Left forelimb (tissue), 1 donor: ENCODE measurements around the gene INSR.
"Not testable (repeated sequence)": the region's sequence is repeated elsewhere in the genome, so short reads cannot be mapped to it uniquely, and the experiment has no call there.

ENCODE experiments used
- DNase-seq: peaks from one replicate; pipeline ENCODE4 v3.0.0-alpha.2; 2018; ENCODE audit warnings: low spot score

Gene INSR

DNA sequence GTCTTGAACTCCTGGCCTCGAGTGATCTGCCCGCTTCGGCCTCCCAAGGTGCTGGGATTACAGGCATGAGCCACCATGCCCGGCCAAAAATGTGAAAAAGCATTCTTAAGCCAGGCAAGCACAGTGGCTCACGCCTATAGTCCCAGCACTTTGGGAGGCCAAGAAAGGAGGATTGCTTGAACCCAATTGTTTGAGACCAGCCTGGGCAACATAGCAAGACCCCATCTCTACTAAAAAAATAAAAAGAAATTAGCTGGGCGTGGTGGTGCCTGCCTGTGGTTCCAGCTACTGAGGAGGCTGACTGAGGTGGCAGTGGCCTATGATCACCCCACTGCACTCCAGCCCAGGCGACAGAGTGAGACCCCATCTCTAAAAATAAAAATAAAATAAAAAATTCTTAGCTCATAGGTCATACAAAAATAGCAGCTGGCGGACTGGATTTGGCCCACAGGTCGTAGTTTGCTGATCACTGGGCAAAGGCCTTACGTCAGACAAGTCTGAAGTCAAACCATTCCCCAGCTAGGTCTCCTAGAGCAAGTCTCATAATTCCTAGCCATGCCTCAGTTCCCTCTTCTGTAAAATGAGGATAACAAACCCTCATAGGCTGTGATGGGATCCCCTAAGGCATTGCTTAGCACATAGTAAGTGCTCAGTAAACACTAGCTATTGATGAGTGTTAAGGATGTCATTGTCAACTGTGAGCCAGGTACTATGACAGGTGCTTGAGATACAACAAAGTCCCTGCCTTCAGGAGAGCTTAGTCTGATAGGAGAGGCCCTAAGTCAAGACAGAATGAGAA, 36.0 kb downstream of the INSR start:
- no peak for DNase-seq

DNA sequence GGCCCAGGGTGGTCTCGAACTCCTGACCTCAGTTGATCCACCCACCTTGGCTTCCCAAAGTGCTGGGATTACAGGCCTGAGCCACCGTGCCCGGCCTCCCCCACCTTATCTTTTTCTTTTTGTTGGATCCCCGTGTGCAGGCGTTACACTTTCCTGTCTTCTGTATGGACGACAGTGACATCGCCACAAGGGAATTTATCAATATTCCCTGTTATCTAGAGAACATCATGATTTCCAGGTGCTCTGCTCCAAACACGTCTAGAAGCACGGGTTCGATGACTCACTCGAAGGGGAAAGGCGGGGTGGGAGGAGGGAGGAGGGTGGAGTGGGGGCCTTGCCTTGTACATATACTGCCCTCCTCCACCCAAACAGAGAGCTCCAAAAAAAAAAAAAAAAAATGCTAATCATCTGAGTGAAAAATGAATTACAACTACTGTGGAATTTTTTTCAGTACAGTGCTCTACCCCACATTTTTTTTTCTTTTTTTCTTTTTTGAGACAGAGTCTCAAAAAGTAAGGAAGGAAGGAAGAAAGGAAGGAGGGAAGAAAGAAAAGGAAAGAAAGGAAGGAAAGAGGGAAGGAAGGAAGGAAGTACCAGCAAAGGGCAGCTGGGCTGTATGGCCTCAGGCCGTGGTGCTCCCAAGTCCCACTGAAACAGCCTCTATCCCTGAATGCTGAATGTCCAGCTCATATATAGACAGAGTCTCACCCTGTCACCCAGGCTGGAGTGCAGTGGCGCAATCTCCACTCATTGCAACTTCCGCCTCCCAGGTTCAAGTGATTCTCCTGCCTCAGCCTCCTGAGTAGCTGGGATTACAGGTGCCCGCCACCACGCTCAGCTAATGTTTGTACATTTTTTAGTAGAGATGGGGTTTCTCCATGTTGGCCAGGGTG, 36.8 kb downstream of the INSR start:
- no peak for DNase-seq

DNA sequence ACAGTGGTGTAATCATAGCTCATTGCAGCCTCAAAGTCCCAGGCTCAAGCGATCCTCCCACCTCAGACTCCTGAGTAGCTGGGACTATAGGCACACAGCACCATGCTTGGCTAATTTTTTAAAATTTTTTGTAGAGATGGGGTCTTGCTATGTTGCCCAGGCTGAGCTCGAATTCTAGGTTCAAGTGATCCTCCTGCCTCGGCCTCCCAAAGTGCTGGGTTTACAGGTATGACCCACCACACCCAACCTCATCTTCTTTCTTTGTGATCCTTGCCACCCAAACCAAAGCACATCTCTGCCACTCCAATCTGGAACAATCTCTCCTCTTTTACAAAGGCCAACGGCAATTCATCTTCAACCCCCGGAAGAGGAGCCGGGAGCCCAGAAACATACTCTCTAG, 38.6 kb downstream of the INSR start:
- no peak for DNase-seq

DNA sequence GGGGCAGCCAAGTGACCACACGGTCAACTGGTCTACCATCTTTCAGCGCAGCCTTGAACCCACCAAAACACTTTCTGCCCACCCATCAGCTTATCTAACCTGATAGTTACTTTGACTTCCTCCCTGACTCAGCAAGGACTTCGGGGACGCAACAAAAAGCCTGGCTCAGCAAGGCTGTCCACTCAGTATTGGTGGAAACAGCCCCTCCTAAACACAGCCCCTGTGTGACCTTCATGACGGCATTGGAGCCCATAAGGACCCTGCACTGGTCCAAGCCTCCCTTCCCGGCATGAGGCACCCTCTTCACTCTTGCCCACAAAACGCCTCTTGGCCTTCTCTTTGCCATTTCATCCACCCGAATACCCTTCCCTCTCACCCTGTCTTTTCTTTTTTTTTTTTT, 39.1 kb downstream of the INSR start:
- no peak for DNase-seq

DNA sequence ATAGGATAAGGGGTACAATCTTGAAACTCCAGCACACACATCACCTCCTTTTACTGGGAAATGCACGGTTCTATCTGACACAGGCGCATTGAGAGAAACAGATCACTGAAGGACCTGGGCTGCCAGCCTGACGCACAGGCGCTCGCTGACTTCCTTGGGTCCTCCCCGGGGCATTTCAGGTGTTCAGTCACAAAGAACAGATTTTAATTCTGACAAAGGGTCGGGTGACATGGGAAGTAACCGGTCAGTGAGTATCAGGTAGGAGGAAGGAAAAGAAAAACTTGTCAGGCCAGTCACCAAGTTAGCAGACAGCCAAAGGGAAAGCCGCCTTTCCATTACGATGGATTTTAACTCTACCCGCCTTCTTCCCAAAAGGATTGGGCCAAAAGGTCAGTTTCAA, 39.6 kb downstream of the INSR start:
- DNase-seq: no peak

DNA sequence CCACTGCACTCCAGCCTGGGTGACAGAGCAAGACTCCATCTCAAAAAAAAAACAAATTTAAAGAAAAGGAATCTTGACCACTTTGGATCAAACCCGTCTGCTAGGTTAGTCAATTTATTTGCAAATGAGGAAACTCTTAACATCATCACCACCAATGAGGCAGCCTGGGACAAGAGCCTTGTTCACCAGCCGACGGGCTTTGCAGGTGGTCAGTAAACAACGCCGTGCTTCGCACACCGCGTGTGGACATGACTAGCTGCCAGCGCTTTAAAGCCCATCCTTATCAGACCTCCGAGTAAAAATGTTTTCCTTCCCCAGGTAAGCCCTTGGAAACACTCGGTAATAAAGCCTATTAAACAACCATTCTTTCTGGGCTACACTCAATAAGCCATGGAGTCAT, 41.9 kb downstream of the INSR start:
- no peak for DNase-seq

DNA sequence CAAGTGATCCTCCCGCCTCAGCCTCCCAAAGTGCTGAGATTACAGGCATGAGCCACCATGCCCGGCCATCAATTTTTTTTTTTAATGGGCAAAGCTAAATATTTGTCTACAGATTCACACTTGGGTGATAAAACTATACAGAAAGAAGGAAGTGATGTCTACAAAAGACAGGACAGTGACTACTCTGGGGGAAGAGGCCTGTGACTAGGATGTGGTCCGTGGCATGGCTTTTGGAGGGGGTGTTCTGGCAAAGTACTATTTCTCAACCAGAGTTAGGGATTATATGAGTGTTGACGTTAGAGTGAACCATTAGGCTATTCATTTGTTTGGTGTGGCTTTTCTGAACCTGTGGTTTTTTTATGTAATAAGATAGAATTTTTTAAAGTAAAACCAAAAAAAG, 42.7 kb downstream of the INSR start:
- DNase-seq: no peak

DNA sequence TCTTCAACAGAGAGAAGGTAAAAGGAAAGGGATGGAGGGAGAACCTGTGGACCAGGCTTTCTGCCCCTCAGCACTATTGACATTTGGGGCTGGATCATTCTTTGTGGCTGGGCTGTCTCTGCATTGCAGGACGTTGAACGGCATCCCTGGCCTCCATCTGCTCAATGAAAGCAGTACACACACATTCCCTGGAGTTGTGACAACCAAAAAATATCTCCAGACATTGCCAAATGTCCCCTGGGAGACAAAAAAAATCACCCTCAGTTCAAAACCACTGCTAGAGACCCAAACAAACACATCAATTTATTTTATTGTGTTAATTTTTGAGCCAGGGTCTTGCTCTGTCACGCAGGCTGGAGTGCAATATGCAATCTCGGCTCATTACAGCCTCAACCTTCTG, 43.3 kb downstream of the INSR start:
- no peak for DNase-seq

DNA sequence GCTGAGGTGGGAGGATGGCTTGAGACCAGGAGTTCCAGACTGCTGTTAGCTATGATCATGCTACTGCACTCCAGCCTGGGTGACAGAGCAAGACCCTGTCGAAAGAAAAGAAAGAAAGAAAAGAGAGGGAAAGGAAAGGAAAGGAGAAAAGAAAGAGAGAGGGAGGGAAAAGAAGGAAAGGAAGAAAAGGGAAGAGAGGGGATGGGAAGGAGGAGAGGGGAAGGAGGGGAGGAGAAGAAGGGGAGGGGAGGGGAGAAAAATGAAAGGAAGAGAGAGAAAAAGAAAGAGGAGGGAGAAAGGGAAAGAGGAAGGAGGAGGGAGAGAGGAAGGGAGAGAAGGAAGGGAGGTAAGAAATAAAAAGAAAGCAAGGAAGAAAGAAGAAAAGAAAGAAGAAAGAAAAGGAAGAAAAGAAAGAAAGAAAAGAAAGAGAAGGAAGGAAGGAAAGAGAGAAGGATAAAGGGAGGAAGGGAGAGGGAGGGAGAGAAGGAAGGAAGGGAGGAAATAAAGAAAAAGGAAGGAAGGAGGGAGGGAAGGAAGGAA, 44.1 kb downstream of the INSR start:
- DNase-seq: no peak

DNA sequence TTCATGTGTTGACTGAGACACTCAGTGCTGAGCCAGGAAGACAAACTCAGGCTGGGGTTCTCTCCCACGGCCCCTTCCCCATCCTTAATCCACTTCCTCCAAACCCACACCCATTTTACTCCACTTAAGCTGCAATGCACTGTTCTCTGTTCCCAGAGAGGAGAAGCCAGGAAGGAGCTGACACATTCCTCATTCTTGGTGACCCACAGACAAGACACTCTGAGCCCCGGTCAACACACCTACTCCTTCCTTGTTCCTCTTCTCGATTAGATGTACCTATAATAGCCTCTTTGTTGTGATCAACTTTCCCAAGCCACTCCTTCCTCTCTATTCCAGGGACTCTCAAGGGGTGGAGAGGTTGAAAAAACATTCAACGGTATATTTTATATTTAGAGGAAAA, 47.1 kb downstream of the INSR start:
- no peak for DNase-seq

DNA sequence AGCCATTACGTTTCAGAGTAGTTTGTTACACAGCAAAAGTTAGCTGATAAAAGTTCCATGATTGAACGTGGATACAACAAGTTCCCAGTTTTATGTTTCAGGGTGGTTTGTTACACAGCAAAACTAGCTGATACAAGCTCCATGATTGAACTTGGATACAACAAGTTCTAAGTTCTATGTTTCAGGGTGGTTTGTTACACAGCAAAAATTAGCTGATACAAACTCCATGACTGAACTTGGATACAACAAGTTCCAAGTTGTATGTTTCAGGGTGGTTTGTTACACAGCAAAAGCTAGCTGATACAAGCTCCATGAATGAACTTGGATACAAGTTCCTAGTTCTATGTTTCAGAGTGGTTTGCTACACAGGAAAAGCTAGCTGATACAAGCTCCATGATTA, 47.6 kb downstream of the INSR start:
- no peak for DNase-seq

DNA sequence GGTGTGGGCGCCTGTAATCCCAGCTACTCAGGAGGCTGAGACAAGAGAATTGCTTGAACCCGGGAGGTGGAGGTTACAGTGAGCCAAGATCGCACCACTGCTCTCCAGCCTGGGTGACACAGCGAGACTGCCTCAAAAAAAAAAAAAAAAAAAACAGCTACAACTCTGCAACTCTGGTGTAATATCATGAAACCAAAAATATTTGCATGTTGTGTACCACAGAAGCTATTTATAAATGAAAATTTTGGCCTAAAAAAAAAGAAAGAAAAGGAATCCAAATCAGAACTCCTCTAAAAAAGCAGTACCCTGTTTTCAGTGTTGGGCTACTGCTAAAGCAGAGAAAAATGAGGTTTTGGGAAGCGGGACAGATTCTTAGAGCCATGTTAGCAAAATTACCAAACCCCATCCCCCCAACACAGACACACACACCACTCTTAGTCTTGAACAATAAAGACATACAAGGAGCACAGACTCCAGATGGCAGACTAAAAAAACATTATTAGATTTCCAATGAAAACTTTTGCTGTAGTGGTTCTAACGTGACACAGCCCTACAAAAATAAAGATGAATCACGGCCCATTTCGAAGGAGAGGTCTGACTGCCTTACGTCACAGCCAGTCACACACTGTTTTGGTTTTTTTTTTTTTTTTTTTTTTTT, 51.5 kb downstream of the INSR start:
- DNase-seq: no peak

DNA sequence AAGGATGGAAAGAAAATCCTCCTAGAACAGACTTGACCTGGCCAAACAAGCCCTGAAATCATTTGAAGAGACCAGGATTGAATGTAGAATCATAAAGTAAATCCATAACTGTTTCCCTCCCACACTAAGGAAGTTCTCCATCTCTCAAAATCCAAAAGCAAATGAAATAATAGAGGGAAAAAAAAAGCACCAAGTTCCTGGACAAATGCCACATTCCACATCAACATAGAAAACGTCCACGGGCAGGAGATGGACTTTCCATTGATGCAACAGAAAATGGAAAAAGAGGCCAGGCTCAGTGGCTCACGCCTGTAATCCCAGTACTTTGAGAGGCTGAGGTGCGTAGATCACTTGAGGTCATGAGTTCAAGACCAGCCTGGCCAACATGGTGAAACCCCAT, 56.2 kb downstream of the INSR start:
- no peak for DNase-seq

DNA sequence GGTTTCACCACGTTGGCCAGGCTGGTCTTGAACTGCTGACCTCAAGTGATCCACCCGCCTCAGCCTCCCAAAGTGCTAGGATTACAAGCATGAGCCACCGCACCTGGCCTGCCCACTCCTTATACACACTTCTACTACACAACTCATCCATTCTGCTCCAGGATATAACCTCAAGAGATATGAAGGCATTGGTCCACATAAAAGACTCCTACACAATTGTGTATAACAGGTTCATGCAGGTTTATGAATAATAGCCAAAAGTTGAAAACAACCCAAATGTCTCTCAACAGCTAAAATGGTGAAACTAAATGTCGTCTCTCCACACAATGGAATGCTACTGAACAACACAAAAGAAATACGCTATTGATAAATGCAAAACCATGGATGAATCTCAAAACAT, 58.1 kb downstream of the INSR start:
- no peak for DNase-seq

DNA sequence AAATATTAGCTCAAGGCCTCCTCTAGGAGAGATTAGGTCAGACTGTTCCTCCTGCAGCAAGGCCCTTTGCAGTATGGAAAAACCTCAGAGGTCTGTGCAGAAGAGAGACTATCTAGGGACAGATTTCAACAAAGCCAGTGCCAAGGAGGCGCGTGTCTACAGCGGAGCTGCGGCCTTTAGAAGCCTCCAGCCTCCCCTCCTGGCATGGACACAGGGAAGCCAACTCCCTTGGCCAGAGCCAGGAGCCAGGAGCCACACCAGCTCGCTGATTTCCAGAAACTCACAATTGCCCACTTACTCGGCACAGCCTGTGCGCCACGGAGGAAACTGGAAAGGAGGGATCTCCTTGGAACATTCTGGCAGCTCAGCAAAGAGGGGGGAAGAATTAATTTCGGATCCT, 63.4 kb downstream of the INSR start:
- DNase-seq: no peak

DNA sequence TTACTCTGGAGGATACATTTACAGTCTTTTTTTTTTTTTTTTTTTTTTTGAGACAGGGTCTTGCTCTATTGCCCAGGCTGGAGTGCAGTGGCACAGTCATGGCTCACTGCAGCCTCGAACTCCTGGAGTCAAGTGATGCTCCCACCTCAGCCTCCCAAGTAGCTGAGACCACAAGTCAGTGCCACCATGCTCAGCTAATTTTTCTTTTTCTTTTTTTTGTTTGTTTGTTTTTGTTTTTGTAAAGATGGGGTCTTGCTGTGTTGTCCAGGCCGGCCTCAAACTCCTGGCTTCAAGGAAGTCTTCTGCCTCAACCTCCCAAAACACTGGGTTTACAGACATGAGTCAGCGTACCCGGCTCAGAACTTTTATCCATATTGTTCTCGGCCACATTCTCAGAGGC, 64.5 kb downstream of the INSR start:
- DNase-seq: no peak

DNA sequence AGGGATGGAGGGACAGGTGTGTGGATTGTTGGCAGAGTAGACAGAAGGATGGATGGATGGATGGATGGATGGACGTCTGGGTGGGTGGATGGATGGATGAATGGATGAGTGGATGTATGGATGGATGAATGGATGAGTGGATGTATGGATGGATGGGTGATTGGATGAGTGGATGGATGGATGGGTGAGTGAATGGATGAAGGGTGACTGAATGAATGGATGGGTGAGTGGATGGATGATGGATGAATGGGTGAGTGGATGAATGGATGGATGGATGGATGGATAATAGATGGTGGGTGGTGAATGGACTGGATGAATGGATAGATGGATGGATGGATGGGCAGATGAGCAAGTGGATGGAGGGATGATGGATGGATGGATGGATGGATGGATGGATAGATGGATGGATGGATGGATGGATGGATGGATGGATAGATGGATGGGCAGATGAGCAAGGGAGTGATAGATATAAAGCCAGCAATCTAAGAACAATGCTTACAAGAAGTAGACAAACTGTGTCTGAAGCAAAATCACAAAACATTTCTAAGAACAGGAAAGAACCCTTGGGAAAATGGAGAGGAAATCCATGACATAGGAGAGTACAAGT, 65.2 kb downstream of the INSR start:
- DNase-seq: no peak

DNA sequence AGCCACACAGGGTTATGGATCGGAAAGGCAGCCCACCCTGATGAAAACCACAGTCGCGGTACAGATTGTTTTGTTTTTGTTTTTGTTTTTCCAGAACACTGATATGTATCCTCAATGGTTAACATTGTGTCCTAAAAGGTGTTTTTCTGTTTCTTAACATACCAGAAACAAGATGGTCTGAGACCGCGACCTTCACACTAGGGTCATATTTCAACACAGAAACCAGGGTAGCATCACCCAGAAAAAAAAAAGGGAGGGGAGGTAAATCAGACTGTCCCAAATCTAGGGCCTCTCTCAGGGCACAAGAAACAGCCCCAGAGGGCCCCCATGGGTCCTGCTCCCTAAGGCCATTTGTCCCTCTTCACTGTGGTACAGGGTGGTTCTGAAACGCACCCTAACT, 66.5 kb downstream of the INSR start:
- no peak for DNase-seq

DNA sequence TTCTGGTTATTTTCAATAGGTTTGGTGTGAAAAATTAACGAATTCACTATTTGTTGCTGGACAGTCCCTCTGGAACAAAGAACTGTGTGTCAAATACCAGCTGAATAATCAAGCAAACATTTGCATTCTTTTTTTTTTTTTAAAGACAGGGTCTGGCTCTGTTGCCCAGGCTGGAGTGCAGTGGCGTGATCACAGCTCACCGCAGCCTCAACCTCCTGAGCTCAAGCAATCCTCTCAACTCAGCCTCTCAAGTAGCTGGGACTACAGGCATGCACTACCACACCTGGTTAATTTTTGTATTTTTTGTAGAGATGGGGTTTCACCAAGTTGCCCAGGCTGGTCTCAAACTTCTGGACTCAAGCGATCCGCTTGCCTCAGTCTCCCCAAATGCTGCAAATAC, 67.1 kb downstream of the INSR start:
- DNase-seq: not testable (repeated sequence)

DNA sequence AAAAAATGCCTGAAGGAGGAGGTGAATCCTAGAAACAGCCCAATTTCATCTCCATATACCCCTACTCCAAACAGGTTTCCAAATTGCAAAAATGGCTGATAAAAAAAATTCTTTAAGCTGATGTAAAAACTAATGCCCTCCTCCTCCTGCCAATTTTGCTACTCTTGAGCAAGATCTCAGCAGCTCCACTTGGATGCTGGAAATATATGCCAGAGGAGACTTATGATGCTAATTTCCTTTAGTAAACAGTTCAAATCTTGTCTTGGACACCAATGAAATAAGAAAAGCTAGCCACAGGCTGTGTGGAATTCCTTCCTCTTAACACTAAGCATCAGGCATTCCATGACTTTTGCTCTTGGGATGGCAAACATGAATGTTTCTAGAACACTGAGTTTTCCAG, 67.5 kb downstream of the INSR start:
- no peak for DNase-seq

DNA sequence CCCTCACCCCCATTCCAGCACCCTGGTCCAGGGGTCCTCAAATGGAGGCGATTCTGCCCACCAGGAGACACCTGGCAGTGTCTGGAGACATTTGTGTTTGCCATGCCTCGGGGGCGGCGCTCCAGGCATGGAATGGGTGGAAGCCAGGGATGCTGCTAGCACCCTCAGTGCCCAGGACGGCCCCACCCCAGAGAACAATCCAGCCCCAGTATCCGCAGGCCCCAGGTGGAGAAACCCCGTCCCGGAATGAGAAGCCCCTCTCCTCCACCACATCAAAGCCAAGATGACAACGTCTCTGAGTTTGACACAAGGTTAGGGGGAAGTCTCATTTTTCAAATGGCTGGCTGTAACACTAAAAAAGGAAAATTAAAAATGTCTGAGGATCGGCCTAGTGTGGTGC, 68.5 kb downstream of the INSR start:
- DNase-seq: no peak

DNA sequence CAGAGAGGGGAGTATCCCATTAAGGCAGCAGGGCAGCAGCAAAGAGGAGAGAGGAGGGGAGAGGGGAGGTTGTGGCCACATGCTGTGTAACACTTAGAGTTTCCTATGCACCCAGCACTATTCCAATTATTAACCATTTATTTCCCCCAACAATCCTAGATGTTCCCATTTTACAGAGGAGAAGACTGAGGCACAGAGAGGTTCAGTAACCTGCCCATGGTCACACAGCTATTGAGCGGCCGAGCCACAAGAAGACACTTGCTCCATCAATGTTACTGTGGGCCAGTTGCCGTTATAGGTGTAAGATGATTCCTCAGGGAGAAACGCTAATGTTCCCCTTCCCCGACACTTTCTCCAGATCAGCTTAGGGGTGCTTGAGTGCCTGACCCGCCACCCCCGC, 69.2 kb downstream of the INSR start:
- DNase-seq: no peak
